Kidney (tissue), 14 donors: ENCODE measurements around the gene MICA. TPM values are rescaled to one million over a fixed set of nuclear protein-coding genes. Genes with fewer than 3 reads are reported as not detected.

Source experiments
- DNase-seq, 5 donors: peaks; one replicate each; pipeline ENCODE4 v3.0.0-alpha.2; 2013 to 2020
- FAIRE-seq: peaks from 2 replicates; lab custom pipeline; 2012; peaks lifted over from hg19 to GRCh38; lab: Jason Lieb, UNC
- H3K27ac ChIP-seq, 2 donors: one replicate each; pipeline ENCODE4 v1.7.0; 2013; ENCODE audit warnings: low read depth in 2 of 2, low read length in 2 of 2, inconsistent platforms in 1 of 2
- H3K27me3 ChIP-seq: one replicate; pipeline ENCODE4 v1.7.1; 2013; ENCODE audit warnings: low read length, inconsistent platforms; ENCODE audit not compliant: control insufficient read depth, insufficient read depth
- H3K36me3 ChIP-seq, 3 donors: one replicate each; pipeline versions ENCODE4 v1.7.0 to v1.7.1; 2013; ENCODE audit warnings: low read length in 3 of 3, control low read depth in 1 of 3, inconsistent platforms in 1 of 3; ENCODE audit not compliant: insufficient read depth in 3 of 3, control insufficient read depth in 2 of 3
- H3K4me1 ChIP-seq, 3 donors: one replicate each; pipeline versions ENCODE4 v1.7.0 to v1.7.1; 2013; ENCODE audit warnings: low read length in 3 of 3, inconsistent platforms in 1 of 3, low read depth in 1 of 3; ENCODE audit not compliant: control insufficient read depth in 2 of 3, insufficient read depth in 2 of 3
- H3K4me3 ChIP-seq, 3 donors: one replicate each; pipeline versions ENCODE4 v1.7.0 to v1.8.1; 2013; ENCODE audit warnings: low read length in 3 of 3, control low read depth in 1 of 3, inconsistent platforms in 1 of 3
- H3K9ac ChIP-seq, 3 donors: one replicate each; pipeline versions ENCODE4 v1.7.0 to v1.7.1; 2013; ENCODE audit warnings: low read length in 3 of 3, control low read depth in 1 of 3, inconsistent platforms in 1 of 3
- H3K9me3 ChIP-seq, 3 donors: one replicate each; pipeline versions ENCODE4 v1.7.0 to v1.7.1; 2013; ENCODE audit warnings: low read length in 3 of 3, control low read depth in 1 of 3, inconsistent platforms in 1 of 3; ENCODE audit not compliant: control insufficient read depth in 2 of 3, insufficient read depth in 1 of 3
- intact Hi-C: fragments of 100-400 bp; cut with DNase I; formaldehyde crosslinking; loops from one replicate; pipeline ENCODE4 v1.11.1; 2022
- polyA plus RNA-seq: library from polyadenylated mRNA; stranded (reverse); fragments of 350-450 nt; fragmentation: Illumina TruSeq; extraction: RNeasy Lipid Tissue Mini Kit (QIAGEN cat#74804); gene quantifications from one replicate; pipeline ENCODE4 v1.2.3, GENCODE V29; 2014; ENCODE audit warnings: low read depth, low replicate concordance; ENCODE audit not compliant: insufficient read depth
- total RNA-seq: library from RNA; stranded (reverse); fragmentation: NEBNext Ultra II Directional; extraction: Animal tissue kit (Norgen Biotek cat#: 25700); gene quantifications from one replicate; pipeline ENCODE4 v1.2.1, GENCODE V29; 2021
- TF ChIP-seq, protein P1 (sequence below): IDR thresholded peaks from 3 replicates; pipeline ENCODE4 v1.5.1; 2012; ENCODE audit warnings: mild to moderate bottlenecking, moderate library complexity, borderline replicate concordance; ENCODE audit not compliant: insufficient read depth; ENCODE audit errors: extremely low read depth
- donor health status: control.
- donor health status: control.
- donor health status: control.
- donor health status: control.
- donor health status: control.
- donor health status: DM: yes; HTN: yes; CAD: no.
- donor health status: Normal renal cell carcinoma (clear cell type).

Gene MICA
- total and polyA plus RNA-seq, 2 donors from 2014 or later: 27.5 to 34.7 TPM

DNA sequence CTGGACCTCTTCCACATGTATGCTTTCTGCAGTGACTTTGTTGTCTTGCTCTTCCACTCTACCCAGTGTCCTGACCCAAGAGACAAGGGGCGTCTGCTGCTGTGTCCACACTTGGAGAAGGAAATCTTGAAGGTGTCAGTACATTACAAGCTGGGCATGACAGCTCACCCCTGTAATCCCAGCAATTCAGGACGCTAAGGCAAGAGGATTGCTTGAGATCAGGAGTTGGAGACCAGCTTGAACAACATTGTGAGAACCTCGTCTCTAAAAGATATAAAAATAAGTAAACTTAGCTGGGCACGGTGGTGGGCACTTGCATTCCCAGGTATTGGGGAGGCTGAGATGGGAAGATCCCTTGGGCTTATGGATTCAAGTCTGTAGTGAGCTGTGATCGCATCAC is 40.6 kb upstream of the MICA start:
- FAIRE-seq (no peak), DNase-seq (no peak)
- H3K9ac ChIP-seq: no peak overlapping the region
- TF ChIP-seq, protein P1, sequence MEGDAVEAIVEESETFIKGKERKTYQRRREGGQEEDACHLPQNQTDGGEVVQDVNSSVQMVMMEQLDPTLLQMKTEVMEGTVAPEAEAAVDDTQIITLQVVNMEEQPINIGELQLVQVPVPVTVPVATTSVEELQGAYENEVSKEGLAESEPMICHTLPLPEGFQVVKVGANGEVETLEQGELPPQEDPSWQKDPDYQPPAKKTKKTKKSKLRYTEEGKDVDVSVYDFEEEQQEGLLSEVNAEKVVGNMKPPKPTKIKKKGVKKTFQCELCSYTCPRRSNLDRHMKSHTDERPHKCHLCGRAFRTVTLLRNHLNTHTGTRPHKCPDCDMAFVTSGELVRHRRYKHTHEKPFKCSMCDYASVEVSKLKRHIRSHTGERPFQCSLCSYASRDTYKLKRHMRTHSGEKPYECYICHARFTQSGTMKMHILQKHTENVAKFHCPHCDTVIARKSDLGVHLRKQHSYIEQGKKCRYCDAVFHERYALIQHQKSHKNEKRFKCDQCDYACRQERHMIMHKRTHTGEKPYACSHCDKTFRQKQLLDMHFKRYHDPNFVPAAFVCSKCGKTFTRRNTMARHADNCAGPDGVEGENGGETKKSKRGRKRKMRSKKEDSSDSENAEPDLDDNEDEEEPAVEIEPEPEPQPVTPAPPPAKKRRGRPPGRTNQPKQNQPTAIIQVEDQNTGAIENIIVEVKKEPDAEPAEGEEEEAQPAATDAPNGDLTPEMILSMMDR: no peak
- H3K36me3 ChIP-seq: no peaks in the 10 kb centered on the region
- H3K27ac ChIP-seq: no peak overlapping the region
- no peak overlapping the region for H3K4me3 ChIP-seq
- H3K4me1 ChIP-seq: peaks cover 0 to 5% (median 0%) of the 10 kb centered on the region in 3 donors
- H3K27me3 ChIP-seq: peaks cover 17% of the 10 kb centered on the region
- H3K9me3 ChIP-seq: no peaks in the 10 kb centered on the region
- intact Hi-C loops: loop anchor here (10.0 kb wide), 1 partner anchor 158 kb away; no protein-coding TSS in a partner anchor

DNA sequence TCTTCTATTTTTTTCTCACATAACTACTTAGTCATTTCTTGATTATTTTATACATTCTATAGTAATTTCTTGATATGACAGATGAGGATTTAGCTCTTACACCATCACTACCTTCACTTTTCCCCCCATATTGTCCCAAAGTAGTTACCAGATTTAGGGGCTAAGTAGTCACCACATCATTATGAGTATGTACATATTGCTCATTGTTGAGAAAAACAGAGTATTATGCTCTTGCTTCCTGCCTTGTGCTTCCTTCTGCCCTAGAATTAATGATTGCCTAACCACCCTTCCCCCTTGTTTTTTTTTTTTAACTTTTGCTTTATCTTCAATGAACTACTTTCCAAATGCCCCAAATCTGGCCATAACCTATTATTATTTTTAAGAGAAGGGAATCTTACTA is 39.6 kb upstream of the MICA start:
- H3K9ac ChIP-seq: no peak overlapping the region
- H3K4me1 ChIP-seq: peaks cover 0 to 5% (median 0%) of the 10 kb centered on the region in 3 donors
- TF ChIP-seq, protein P1: no peak
- intact Hi-C loops: loop anchor here (10.0 kb wide), 1 partner anchor 159 kb away; no protein-coding TSS in a partner anchor
- FAIRE-seq: no peak
- peaks cover 15% of the 10 kb centered on the region for H3K27me3 ChIP-seq
- no peak overlapping the region for H3K4me3 ChIP-seq
- H3K36me3 ChIP-seq: no peaks in the 10 kb centered on the region
- no peak overlapping the region for H3K27ac ChIP-seq
- H3K9me3 ChIP-seq: no peaks in the 10 kb centered on the region
- no peak for DNase-seq

- intact Hi-C loops: loop anchor here (10.0 kb wide), 1 partner anchor 161 kb away; no protein-coding TSS in a partner anchor
- Histone ChIP-seq H3K27me3 (peaks cover 11% of the 10 kb centered on the region), H3K9ac (no peak overlapping the region), H3K27ac (no peak overlapping the region), H3K4me3 (no peak overlapping the region), H3K36me3 (no peaks in the 10 kb centered on the region), H3K9me3 (no peaks in the 10 kb centered on the region), H3K4me1 (peaks cover 0 to 5% (median 0%) of the 10 kb centered on the region in 3 donors)
- DNase-seq: no peak
- TF ChIP-seq, protein P1: no peak
- FAIRE-seq: no peak
Observed at GRCh38 chr6:31365864-31366263, 37.5 kb upstream of the MICA start.
